ENCODE measurements around the gene CYP19A1. TPM values are rescaled to one million over a fixed set of nuclear protein-coding genes. Genes with fewer than 3 reads are reported as not detected.
"Not testable (repeated sequence)": the region's sequence is repeated elsewhere in the genome, so short reads cannot be mapped to it uniquely, and the experiment has no call there.

CYP19A1 gene
- total RNA-seq, 2 experiments from 2014 or later: not detected

- ChIA-PET CTCF (no interaction called here), POLR2A (no interaction called here)
- no peak for DNase-seq
- peaks cover 3% of the 10 kb centered on the region for H3K4me1 Mint-ChIP-seq (ENCODE audit: low read depth)
- H3K4me3 Mint-ChIP-seq: no peak overlapping the region
- H3K36me3 Mint-ChIP-seq (ENCODE audit: low read depth): no peaks in the 10 kb centered on the region
- peaks cover 6% of the 10 kb centered on the region for H3K9me3 Mint-ChIP-seq
- TF ChIP-seq CTCF (IDR thresholded peaks at IDR 0.05): no peak
- H3K27me3 Mint-ChIP-seq: peaks cover 38% of the 10 kb centered on the region
- ATAC-seq: no peak
- no peak overlapping the region for H3K27ac Mint-ChIP-seq
- intact Hi-C loops (cut with micrococcal nuclease): no loop called here
These were observed 73.3 kb downstream of the CYP19A1 start for GRCh38 chr15:51265037-51265555.

GRCh38 chr15:51263726-51264125 is 74.7 kb downstream of the CYP19A1 start:
- Mint-ChIP-seq H3K27me3 (peaks cover 29% of the 10 kb centered on the region), H3K36me3 (ENCODE audit: low read depth) (no peaks in the 10 kb centered on the region), H3K4me1 (ENCODE audit: low read depth) (peaks cover 3% of the 10 kb centered on the region), H3K27ac (no peak overlapping the region), H3K4me3 (no peak overlapping the region), H3K9me3 (peaks cover 6% of the 10 kb centered on the region)
- ATAC-seq (no peak), DNase-seq (no peak)
- ChIA-PET CTCF (interaction anchor here (1.4 kb wide), 1 partner anchor 101 kb away, joined by 5 read pairs; no protein-coding TSS in a partner anchor), POLR2A (no interaction called here)
- no peak for TF ChIP-seq CTCF (IDR thresholded peaks at IDR 0.05)
- intact Hi-C loops (cut with micrococcal nuclease): no loop called here

- TF ChIP-seq CTCF (IDR thresholded peaks at IDR 0.05): no peak
- H3K27ac Mint-ChIP-seq: no peak overlapping the region
- peaks cover 3% of the 10 kb centered on the region for H3K4me1 Mint-ChIP-seq (ENCODE audit: low read depth)
- H3K9me3 Mint-ChIP-seq: peaks cover 6% of the 10 kb centered on the region
- DNase-seq: no peak
- no peaks in the 10 kb centered on the region for H3K36me3 Mint-ChIP-seq (ENCODE audit: low read depth)
- intact Hi-C loops (cut with micrococcal nuclease): no loop called here
- ChIA-PET POLR2A (no interaction called here), CTCF (interaction anchor here (1.4 kb wide), 1 partner anchor 100 kb away, joined by 5 read pairs; no protein-coding TSS in a partner anchor)
- H3K27me3 Mint-ChIP-seq: peaks cover 24% of the 10 kb centered on the region
- no peak for ATAC-seq
- H3K4me3 Mint-ChIP-seq: no peak overlapping the region
These were observed 75.3 kb downstream of the CYP19A1 start for GRCh38 chr15:51263116-51263515.

GRCh38 chr15:51262463-51262862 is 75.9 kb downstream of the CYP19A1 start:
- ChIA-PET POLR2A (no interaction called here), CTCF (no interaction called here)
- no peak overlapping the region for H3K27ac Mint-ChIP-seq
- ATAC-seq (no peak), DNase-seq (no peak)
- peaks cover 3% of the 10 kb centered on the region for H3K4me1 Mint-ChIP-seq (ENCODE audit: low read depth)
- peaks cover 6% of the 10 kb centered on the region for H3K9me3 Mint-ChIP-seq
- TF ChIP-seq CTCF (IDR thresholded peaks at IDR 0.05): no peak
- no peaks in the 10 kb centered on the region for H3K36me3 Mint-ChIP-seq (ENCODE audit: low read depth)
- intact Hi-C loops (cut with micrococcal nuclease): no loop called here
- peaks cover 18% of the 10 kb centered on the region for H3K27me3 Mint-ChIP-seq
- no peak overlapping the region for H3K4me3 Mint-ChIP-seq

DNA sequence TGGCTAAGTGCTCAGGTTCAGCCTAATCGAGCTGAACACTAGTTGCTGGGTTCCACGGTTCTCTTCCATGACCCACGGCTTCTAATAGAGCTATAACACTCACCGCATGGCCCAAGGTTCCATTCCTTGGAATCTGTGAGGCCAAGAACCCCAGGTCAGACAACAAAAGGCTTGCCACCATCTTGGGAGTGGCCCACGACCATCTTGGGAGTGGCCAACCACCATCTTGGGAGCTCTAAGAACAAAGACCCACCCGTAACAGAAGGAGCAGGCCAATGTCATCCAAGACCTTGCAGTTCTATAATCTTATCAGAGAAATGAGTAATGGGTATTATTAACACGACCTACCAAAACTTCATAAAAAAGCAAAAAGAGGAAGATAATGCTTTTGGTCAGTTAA is 77.3 kb downstream of the CYP19A1 start:
- H3K4me3 Mint-ChIP-seq; H3K27ac Mint-ChIP-seq; H3K36me3 Mint-ChIP-seq (ENCODE audit: low read depth); intact Hi-C loops (cut with micrococcal nuclease); ATAC-seq; POLR2A ChIA-PET; CTCF ChIA-PET; DNase-seq; H3K9me3 Mint-ChIP-seq; H3K4me1 Mint-ChIP-seq (ENCODE audit: low read depth): not testable (repeated sequence)
- peaks cover 11% of the 10 kb centered on the region for H3K27me3 Mint-ChIP-seq

DNA sequence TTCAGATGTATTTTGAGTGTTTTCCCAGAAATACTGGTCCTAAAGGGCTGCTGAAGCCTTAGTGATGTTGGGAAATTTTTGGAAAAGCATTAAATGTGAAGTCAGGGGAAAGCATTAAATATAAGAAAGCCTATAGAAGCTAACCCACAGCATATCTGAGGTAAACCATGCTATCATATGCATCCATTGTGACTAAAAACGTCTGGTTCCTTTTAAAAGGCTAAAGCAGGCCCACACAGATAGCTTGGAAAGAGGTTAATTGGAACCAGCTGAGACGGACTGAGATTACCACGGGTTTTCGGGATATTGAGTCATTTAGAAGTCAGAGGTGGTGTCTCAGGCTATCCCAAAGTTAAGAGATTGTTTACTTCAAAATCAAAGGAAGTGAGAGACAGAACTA is 78.2 kb downstream of the CYP19A1 start:
- no peak for DNase-seq
- intact Hi-C loops (cut with micrococcal nuclease): no loop called here
- H3K27ac Mint-ChIP-seq: no peak overlapping the region
- H3K4me3 Mint-ChIP-seq: no peak overlapping the region
- ChIA-PET CTCF (no interaction called here), POLR2A (no interaction called here)
- peaks cover 4% of the 10 kb centered on the region for H3K27me3 Mint-ChIP-seq
- no peak for TF ChIP-seq CTCF (IDR thresholded peaks at IDR 0.05)
- no peaks in the 10 kb centered on the region for H3K36me3 Mint-ChIP-seq (ENCODE audit: low read depth)
- H3K9me3 Mint-ChIP-seq: peaks cover 6% of the 10 kb centered on the region
- no peak for ATAC-seq
- no peaks in the 10 kb centered on the region for H3K4me1 Mint-ChIP-seq (ENCODE audit: low read depth)

All from activated CD8-positive, alpha-beta T cell treated with anti-CD3 and anti-CD28 coated beads for 36 hours (primary cell).